ENCODE data around the gene ARHGAP44. TPM values are rescaled to one million over a fixed set of nuclear protein-coding genes. Genes with fewer than 3 reads are reported as not detected.
A peak's percentile ranks its signal among the peaks of the same experiment; 100 is the strongest.

Gene ARHGAP44
- total RNA-seq, 1 donor from 2014 or later = 8.7 TPM

DNA sequence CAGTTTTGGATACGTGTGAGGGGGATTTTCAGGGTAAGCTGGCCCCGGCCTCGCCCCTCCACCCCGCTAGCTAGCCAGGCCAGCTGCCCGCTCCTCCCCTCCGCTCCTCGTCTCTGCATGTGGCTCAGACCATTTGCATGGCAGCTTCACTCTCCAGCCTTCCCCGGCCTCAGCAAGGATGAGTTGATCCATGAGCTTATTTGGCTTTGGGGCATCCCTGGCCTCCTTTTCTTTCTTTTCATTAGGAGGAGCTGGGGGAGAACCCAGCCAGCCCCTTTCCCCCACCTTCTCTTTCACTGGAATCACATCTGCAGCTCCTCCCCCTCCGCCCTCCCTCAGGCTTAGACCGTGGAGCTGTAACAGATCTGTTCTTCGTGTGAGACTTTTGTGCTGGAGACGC, 197.8 kb downstream of the ARHGAP44 start:
- Mint-ChIP-seq H3K36me3 (peaks cover 17% of the 10 kb centered on the region), H3K4me3 (peak overlapping the region; percentile 48), H3K27ac (peak overlapping the region; percentile 90), H3K4me1 (peaks cover 25% of the 10 kb centered on the region), H3K27me3 (ENCODE audit: insufficient read depth, low read depth) (peaks cover 10% of the 10 kb centered on the region), H3K9me3 (peaks cover 2% of the 10 kb centered on the region)
- Histone ChIP-seq H3F3A (ENCODE audit: low read depth) (peaks cover 23% of the 10 kb centered on the region), H3K27me3 (no peaks in the 10 kb centered on the region), H3K9me3 (ENCODE audit: low read depth) (no peaks in the 10 kb centered on the region), H2AFZ (replicated peaks) (no peak overlapping the region), H4K20me1 (ENCODE audit: low read depth) (no peaks in the 10 kb centered on the region), H3K4me3 (no peak overlapping the region), H3K4me1 (peaks cover 28% of the 10 kb centered on the region), H3K79me2 (ENCODE audit: low read depth) (no peaks in the 10 kb centered on the region), H3K36me3 (peaks cover 5% of the 10 kb centered on the region), H3K4me2 (peak overlapping the region; percentile 52), H3K27ac (peak overlapping the region; percentile 46), H3K9ac (no peak overlapping the region)
- peak; percentile 75 for DNase-seq (ENCODE audit: low spot score)
- no peak for TF ChIP-seq EZH2 (IDR thresholded peaks at IDR 0.05)
- TF ChIP-seq, protein P1, sequence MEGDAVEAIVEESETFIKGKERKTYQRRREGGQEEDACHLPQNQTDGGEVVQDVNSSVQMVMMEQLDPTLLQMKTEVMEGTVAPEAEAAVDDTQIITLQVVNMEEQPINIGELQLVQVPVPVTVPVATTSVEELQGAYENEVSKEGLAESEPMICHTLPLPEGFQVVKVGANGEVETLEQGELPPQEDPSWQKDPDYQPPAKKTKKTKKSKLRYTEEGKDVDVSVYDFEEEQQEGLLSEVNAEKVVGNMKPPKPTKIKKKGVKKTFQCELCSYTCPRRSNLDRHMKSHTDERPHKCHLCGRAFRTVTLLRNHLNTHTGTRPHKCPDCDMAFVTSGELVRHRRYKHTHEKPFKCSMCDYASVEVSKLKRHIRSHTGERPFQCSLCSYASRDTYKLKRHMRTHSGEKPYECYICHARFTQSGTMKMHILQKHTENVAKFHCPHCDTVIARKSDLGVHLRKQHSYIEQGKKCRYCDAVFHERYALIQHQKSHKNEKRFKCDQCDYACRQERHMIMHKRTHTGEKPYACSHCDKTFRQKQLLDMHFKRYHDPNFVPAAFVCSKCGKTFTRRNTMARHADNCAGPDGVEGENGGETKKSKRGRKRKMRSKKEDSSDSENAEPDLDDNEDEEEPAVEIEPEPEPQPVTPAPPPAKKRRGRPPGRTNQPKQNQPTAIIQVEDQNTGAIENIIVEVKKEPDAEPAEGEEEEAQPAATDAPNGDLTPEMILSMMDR (IDR thresholded peaks at IDR 0.05) = no peak
- TF ChIP-seq EZH2phosphoT487 (IDR thresholded peaks at IDR 0.05) = no peak

DNA sequence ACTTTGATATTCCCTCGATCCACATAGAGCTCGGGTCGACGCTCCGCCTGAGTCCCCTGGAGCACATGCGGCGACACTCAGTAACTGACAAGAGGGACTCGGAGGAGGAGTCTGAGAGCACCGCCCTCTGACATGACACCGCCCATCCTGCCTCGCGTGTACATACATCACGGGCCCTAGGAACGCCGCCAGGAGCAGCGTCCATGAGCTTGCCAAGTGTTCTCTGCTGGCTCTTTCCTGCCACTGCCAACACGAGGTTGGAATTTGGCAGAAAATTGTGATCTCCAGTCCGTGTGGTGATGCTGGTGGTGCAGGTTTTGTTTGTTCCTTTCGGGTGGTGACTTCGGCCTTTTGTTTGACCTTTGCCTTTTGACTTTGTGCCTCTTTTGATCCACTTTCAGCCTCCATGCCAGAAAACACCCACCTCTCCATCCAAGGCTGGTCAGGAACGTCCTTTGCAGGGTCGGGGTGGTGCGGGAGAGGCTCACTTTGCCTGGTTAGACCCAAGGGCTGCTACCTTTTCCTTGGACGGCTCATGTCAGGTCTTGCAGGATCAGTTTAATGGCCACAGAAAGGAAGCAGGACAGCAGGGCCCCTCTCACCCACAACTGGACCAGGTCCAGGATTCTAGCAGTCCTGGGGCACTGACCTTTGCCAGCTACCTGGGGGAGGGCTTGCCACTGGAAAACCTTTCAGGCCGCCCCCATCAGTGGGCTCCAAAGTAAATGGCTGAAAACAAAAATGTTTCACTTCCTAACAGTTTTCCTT, 200.9 kb downstream of the ARHGAP44 start:
- Histone ChIP-seq H3K36me3 (peaks cover 5% of the 10 kb centered on the region), H3K27me3 (no peaks in the 10 kb centered on the region), H2AFZ (replicated peaks) (no peak overlapping the region), H3K9me3 (ENCODE audit: low read depth) (no peaks in the 10 kb centered on the region), H3K79me2 (ENCODE audit: low read depth) (no peaks in the 10 kb centered on the region), H3K4me2 (no peak overlapping the region), H3K9ac (no peak overlapping the region), H3F3A (ENCODE audit: low read depth) (peaks cover 23% of the 10 kb centered on the region), H3K27ac (no peak overlapping the region), H4K20me1 (ENCODE audit: low read depth) (no peaks in the 10 kb centered on the region), H3K4me1 (peaks cover 28% of the 10 kb centered on the region), H3K4me3 (no peak overlapping the region)
- Mint-ChIP-seq H3K36me3 (peaks cover 20% of the 10 kb centered on the region), H3K27ac (peak overlapping the region; percentile 18), H3K4me3 (no peak overlapping the region), H3K4me1 (peaks cover 25% of the 10 kb centered on the region), H3K27me3 (ENCODE audit: insufficient read depth, low read depth) (peaks cover 4% of the 10 kb centered on the region), H3K9me3 (no peaks in the 10 kb centered on the region)
- no peak for DNase-seq (ENCODE audit: low spot score)
- TF ChIP-seq EZH2phosphoT487 (IDR thresholded peaks at IDR 0.05) (no peak), EZH2 (IDR thresholded peaks at IDR 0.05) (no peak)
- TF ChIP-seq, protein P1 (IDR thresholded peaks at IDR 0.05) = no peak

DNA sequence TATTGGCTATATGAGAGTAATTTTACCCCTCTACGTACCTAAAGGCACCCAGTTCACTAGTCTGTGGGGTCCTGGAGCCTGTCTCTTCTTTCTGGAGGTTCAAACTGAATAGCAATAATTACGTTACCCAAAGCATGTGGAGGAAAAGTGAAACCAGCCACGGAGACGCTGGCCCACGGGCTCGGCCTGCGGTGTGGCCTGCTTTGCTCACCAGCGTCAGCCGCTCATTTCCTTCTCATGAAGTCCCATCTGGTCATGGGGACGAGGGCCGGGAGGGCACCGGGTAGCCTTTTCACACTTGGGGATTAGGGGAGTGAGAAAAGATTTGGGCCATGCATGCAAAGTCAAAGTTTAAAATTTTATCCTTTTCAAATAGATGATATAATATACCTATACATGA, 201.6 kb downstream of the ARHGAP44 start:
- Histone ChIP-seq H3K9me3 (ENCODE audit: low read depth) (no peaks in the 10 kb centered on the region), H3K79me2 (ENCODE audit: low read depth) (no peaks in the 10 kb centered on the region), H3K9ac (no peak overlapping the region), H3K27ac (no peak overlapping the region), H3K4me2 (no peak overlapping the region), H3K27me3 (no peaks in the 10 kb centered on the region), H4K20me1 (ENCODE audit: low read depth) (no peaks in the 10 kb centered on the region), H3K36me3 (peaks cover 5% of the 10 kb centered on the region), H2AFZ (replicated peaks) (no peak overlapping the region), H3K4me1 (peaks cover 24% of the 10 kb centered on the region), H3K4me3 (no peak overlapping the region), H3F3A (ENCODE audit: low read depth) (peaks cover 23% of the 10 kb centered on the region)
- no peak for DNase-seq (ENCODE audit: low spot score)
- H3K4me3 Mint-ChIP-seq = no peak overlapping the region
- peaks cover 23% of the 10 kb centered on the region for H3K4me1 Mint-ChIP-seq
- peaks cover 19% of the 10 kb centered on the region for H3K36me3 Mint-ChIP-seq
- no peak overlapping the region for H3K27ac Mint-ChIP-seq
- H3K9me3 Mint-ChIP-seq = no peaks in the 10 kb centered on the region
- TF ChIP-seq EZH2 (IDR thresholded peaks at IDR 0.05) (no peak), EZH2phosphoT487 (IDR thresholded peaks at IDR 0.05) (no peak)
- TF ChIP-seq, protein P1 (IDR thresholded peaks at IDR 0.05) = no peak
- peaks cover 4% of the 10 kb centered on the region for H3K27me3 Mint-ChIP-seq (ENCODE audit: insufficient read depth, low read depth)
